ENCODE results near the gene HMX2.
"Not testable (repeated sequence)": the region's sequence is repeated elsewhere in the genome, so short reads cannot be mapped to it uniquely, and the experiment has no call there.

The HMX2 gene

DNA sequence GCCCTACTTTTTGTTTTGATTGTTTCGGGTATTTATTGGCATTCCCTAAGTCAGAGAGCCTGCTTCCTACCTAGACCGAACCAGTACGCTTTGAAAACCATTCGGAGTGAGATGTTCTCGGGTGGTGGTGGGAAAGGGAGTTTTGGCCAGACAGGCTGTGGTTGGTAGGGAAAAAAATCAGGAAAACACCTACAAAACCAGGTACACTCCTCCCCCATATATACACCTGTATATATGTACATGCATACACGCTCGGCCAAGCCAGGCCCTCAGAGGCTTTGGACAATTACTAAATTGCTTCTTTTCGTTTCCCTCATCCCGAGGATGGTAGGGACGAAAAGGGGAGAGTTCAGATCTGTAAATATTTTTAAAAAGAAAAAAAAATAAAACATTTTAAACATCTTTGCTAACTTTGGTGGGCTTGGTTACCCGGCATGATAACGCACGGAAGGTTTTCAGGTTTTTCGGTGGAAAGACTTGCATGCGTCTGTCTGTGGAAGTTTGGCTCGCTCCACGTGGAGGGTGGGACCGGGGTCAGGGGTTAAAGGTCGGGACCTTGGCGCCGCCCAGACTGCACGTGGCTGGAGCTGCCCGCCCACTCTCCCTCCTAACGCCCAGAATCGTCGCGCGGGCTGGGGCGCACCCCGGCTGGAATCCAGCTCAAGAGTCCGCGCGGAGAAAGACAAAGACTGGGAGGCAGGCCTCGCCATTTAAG is 2.5 kb downstream of the HMX2 start:
- DNase-seq (ENCODE audit: low read depth in 1 of 2, low spot score in 1 of 2): no peak

DNA sequence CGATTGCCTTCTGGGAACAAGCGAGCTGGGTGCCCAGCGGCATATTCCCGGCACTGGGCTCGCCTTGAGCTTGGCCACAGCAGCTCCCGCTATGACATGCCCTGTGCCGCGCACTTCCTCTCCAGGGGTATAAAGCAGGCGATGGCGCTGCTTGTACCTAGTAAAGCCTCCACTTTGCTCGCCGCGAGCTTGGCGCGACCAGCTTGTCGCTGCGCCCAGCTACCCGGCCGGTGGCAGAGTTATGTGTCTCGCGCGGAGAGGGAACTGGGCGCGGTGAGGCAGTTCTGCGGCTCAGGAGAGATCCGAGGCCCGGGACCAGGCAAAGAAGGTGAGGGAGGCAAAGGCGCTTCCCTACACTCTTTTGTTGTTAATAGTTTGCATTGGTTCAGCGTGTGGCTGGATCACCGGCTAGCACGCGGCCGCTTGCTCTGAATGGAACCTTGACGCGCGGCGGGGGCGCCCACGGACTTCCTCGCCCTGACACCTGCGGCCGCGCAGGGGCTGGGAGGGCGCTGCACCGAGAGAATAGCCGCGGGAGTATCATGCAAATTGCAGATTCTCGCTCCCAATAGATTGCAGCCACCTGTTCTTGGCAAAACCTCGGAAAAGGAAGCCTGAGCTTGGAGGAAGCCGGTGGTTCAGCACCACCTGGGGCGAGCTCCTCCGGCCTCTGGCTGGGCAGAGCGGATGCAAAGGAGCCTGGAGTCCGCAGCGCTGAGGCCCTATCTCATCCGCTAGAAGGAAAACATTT is 3.2 kb downstream of the HMX2 start:
- DNase-seq (ENCODE audit: low read depth in 1 of 2, low spot score in 1 of 2): no peak

DNA sequence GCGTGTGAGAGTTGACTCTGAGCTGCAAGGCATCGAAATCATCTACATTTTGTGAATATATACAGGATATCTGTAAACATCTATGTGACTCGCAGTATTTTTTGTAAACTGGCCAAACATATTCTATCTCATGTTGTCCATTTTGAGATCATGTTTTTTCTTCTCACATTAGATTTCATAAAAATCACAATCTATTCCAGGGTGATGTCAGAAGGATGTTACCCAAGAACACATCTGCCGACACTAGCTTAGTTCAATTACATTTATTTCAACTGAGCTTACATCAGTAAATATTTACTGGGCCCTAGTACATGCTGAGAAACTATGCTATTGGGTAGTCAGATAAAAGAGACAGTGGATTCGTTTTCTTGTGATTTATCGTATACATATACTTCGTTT is 3.8 kb downstream of the HMX2 start:
- no peak for DNase-seq (ENCODE audit: low read depth in 1 of 2, low spot score in 1 of 2)

DNA sequence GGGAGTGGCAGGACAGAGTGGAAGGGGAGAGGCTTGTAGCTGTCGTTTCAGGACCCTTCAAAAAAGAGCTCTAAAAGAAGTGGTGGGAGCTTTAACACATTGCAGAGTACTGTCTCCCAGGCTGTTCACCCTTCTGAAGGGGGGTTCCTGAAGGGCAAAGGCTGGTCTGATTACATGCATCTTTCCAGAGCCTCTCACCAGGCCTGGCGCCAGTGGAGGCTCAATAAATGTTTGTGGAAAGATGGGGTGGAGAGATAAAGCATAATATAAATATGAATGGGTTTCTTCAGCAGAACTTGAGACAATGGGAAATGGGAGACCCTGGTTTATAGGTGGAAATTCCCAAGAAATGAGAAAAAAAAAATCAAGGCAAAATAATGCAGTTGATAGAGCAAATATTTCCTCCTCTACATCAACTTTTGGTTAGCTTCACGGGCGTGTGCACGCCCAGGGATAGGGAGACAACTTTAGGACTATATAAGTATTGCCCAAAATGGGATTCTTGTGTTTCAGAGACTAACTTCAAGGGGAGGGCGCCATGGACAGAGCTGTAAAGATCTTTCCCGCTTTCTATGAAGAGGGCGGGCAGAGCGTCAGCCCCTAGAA is 5.7 kb downstream of the HMX2 start:
- no peak for DNase-seq (ENCODE audit: low read depth in 1 of 2, low spot score in 1 of 2)

DNA sequence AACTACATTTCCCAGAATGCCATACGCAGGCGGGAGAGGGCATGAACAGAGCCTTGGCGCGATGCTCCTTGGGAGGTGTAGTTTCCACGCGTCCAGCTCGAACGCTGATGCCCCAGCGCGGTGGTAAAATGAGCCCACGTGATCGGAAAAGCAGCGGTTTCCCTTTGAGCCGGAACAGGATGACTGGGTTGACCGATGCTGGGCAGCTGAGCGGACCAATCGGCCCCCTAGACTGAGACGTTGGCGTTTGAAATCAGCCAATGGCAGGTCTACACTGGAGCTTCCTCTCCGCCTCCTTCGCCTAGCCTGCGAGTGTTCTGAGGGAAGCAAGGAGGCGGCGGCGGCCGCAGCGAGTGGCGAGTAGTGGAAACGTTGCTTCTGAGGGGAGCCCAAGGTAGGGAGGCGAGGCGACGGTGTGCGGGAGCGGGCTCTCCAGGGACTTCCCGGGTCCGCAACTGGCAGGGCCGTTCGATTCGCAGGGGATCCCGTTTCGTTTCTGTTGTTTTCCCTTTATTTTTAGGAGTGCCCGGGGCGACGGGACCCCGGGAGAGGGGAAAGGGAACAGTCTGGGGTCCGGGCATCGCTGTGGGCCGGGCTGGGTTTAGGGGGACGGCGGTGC is 6.3 kb downstream of the HMX2 start, which contains the start of gene BUB3:
Gene BUB3, plus strand, starts transcription at position 311 of the 619 bp plus-strand sequence. CDS start 516 bp downstream, outside the sequence.
- DNase-seq (ENCODE audit: low read depth in 1 of 2, low spot score in 1 of 2): peak; percentile 82 to 90

DNA sequence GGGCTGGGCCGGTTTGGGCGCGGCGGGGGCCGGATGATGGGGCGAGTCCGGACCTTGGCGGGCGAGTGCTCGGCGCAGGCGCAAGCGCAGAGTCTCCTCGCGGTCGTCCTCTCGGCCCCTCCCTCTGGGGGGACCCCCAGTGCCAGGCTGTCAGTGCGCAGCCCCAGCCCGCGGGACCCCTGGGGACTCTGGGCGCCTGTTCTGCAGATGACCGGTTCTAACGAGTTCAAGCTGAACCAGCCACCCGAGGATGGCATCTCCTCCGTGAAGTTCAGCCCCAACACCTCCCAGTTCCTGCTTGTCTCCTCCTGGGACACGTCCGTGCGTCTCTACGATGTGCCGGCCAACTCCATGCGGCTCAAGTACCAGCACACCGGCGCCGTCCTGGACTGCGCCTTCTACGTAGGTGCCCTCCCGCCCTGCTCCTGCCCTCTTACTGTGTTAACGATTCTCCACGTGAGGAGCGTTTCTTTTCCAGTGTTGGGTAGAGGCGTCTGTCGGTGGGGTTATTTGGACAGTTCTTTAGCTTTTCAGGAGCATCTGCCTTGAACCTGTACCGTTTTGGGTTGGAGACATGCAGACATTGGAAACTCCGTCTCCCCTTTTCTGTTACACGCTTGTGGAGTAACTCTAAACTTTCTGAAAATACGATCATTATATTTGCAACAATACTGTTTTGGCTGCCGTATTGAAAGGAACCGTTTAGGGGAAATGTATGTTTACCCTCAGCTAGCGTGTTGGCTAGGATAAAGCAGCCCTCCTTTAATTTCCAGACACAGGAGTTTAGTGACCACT is 7.0 kb downstream of the HMX2 start:
- no peak for DNase-seq (ENCODE audit: low read depth in 1 of 2, low spot score in 1 of 2)

DNA sequence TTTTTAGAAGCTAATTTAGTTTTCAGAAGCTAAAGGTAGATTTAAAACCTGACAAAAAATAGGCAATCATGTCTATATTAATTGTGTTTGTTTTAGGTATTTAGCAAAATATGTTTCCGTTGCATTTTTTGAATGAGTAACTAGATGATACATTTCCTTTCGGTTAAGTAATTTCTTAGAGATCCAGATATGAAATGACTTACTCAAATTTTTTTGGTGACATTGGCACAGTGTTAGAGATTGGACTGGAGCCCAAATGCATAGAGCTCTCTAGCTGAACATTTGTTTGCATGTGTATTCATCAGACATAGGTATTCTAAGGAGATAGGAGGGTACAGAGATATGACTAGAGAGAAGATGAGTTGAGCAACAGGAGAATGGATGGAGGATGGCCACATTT is 8.1 kb downstream of the HMX2 start:
- DNase-seq (ENCODE audit: low read depth in 1 of 2, low spot score in 1 of 2): no peak

DNA sequence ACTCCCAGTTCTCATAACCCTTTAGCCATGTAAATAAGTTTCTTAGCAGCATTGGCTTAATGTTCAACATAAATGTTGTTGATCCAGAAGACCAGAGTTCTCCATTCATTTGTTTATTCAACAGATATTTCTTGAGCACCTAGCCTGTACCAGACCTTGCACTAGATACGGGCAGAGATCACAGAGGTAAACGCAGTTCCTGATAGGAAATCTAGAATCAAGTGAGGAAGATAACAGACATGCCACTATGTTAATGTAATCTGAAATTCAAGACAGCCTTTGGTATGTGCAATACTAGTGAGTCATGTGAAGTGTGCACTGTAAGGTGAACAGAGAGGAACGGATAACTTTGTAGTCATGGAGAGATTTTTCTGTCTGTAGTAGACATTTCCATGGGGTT is 9.3 kb downstream of the HMX2 start:
- no peak for DNase-seq (ENCODE audit: low read depth in 1 of 2, low spot score in 1 of 2)

DNA sequence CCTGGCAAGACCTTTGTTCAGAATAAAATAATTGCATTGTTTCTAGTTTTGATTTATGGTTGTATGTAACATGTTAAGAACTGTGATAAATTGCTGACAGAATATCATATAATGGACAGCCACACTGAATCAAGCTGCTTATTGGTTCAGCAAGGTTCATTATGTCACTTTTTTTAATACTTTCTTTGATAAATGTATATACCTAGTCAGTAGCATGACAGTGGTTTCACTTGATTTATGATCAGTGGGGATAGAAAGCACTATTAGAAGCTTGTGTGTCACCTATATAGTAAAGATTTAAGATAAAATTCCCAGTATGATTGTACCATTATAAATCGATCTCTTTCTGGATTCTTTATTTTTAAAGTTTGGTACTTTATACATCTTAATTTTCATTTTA is 10.7 kb downstream of the HMX2 start:
- no peak for DNase-seq (ENCODE audit: low read depth in 1 of 2, low spot score in 1 of 2)

DNA sequence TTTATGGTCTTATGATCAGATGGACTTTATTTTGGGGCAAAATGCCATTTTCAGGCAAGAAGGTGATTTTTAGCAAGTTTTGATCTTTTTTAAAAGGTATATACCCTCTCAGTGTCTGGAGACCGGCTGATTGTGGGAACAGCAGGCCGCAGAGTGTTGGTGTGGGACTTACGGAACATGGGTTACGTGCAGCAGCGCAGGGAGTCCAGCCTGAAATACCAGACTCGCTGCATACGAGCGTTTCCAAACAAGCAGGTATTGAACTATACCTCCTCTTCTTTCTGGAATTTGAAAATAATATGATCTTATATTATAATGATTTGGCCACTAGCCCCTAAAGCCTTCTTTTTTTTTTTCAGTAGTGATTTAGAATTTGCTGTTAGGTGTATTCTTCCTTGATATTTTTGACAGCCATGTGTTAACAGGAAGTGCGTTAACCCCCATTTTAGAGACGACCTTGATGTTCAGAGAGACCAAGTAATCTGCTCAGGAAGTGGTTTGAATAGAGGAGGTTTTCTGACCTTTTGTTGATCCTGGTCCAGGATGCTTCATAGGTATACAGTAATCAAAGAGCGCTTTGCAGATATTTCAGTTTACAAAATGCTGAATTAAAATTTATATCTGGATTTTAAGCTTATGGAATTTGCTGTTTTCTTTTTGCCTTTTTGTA is 12.5 kb downstream of the HMX2 start:
- DNase-seq (ENCODE audit: low read depth in 1 of 2, low spot score in 1 of 2): no peak

DNA sequence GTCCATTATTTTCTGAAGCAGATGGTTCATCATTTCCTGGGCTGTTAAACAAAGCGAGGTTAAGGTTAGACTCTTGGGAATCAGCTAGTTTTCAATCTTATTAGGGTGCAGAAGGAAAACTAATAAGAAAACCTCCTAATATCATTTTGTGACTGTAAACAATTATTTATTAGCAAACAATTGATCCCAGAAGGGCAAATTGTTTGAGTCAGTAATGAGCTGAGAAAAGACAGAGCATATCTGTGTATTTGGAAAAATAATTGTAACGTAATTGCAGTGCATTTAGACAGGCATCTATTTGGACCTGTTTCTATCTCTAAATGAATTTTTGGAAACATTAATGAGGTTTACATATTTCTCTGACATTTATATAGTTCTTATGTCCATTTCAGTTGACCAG is 16.4 kb downstream of the HMX2 start:
- DNase-seq (ENCODE audit: low read depth in 1 of 2, low spot score in 1 of 2): no peak

DNA sequence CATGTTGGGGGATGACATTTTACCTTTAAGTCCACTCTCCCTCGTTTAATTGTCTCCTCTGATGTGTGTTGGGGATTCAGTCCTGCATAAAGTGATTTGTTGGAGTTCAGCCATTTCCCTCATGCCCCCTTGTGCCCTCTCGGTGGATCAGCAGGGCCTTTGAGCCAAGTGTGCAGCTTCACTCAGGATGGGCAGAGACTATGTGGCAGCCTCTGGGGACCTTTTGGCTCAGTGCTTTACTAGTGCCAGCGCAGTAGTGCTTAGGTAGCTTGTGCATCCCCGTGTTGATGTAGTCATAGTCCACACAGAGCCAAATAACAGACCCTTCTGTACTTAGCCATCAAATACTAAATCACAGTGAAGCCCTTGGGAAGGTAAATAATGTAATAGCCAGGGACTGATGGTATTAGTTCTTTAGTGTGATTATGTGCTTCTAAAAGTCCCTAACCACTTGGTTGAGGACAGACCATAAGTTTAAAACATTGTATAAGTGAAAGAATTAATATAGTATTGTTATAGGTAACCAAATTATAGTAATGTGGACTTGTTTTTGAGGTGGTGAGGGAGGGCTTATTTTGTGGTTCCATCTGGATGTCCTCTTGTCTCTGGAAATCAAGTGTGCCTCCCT is 17.6 kb downstream of the HMX2 start:
- DNase-seq (ENCODE audit: low read depth in 1 of 2, low spot score in 1 of 2): no peak

DNA sequence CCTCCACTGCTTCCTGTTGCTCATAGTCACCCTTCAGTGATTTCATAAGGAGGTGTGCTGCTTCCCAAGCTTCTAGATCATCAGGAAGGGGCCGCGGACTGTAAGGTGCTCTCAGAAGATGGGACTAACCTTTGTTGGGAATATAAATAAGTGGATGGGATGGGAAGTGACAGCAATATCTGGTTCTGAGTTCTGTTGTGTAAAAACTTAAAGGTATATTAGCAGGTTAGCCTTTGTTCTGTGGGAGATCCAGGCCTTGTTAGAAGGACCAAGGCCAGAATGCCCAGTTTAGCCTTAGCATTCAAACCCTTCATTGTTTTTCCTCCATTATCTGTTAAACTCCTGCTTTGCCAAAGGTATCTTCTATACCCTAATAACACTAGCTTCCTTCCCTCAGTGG is 18.7 kb downstream of the HMX2 start:
- DNase-seq (ENCODE audit: low read depth in 1 of 2, low spot score in 1 of 2): no peak

DNA sequence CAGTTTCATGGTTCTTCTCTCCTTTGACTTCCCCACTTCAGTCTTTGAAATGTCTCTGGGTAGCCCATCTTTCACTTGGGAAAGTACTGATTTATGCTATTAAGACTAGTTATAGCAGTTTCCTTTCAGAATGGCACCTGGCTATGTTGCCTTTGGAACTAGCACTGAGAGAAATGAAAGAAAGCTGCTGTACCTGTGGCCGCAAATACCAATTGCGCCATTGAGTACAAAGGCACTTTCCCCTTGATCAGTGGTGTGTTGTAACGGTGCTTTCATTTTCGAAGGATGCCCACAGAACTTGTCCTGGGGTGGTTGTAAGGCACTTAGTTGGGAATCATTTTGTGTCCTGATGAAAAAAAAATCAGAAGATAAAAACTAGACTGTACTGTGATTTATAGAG is 23.0 kb downstream of the HMX2 start:
- DNase-seq (ENCODE audit: low read depth in 1 of 2, low spot score in 1 of 2): no peak

DNA sequence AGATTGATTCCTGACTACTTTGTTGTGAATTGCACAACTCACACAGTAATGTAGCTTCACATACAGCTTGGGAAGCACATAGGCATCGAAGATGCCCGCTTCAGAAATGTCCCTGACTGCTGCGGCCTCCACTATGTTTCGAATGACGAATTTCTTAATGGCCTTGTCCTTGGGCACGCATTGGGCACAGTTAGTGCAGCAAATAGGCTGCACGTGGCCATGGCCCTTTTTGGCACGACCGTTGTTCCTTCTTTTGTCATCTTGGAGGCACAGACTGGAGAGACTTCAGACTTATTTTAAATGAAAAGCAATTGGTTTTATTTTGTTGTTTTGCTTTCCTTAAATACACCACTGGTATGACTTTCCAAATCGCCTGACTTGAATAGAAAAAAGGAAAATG is 23.7 kb downstream of the HMX2 start:
- not testable (repeated sequence) for DNase-seq (ENCODE audit: low read depth in 1 of 2, low spot score in 1 of 2)

DNA sequence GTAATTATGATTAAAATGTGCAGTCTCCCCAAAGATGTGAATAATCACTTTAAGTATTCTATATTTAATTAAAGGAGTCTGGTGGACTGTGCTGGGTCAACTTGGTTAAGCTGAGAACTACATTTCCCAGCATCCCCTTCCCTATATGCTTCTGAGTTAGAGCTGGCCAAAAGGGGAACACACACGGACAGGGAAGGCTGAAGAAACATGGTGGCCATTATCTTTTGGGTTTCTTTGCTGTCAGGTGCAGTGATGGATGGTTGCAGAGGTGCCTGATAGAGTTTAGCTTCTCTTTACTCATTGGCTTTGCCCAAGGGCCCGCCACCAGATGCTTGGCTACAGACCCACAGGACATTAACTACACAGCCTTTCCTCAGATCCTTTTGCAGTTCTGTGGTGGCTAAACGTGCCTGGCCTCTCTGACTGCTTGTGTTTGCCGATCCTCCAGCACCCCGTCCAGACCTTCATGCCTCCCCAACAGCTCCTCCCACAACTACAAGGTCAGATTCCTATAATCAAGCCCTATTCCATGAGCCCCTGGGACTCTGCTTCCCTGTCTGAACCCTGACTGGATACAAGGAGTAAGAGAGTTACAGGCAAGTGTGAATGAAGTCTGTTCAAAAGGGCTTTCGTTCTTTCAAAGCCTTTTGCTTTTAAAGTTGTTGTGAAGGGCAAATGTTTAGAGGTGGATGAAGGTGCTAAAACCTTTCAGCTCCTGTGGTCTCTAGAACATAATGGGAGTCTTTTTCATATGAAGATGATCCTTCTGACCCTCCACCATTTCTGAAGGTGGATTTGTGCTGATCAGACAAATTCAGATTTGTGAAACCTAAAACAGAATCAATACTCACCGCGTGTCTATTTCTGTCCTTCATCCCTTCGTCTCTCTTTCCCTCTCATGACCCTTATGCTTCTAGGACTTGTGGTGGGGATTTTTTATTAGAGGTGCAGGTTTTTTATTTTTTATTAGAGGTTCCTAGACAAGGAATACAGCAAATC is 27.8 kb downstream of the HMX2 start:
- DNase-seq (ENCODE audit: low read depth in 1 of 2, low spot score in 1 of 2): no peak

DNA sequence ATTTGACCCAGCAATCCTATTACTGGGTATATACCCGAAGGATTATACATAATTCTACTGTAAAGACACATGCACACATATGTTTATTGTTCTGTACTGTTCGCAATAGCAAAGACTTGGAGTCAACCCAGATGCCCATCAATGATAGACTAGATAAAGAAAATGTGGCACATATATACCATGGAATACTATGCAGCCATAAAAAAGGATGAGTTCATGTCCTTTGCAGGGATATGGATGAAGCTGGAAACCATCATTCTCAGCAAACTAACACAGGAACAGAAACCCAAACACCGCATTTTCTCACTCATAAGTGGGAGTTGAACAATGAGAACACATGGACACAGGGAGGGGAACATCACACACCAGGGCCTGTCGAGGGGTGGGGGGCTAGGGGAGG is 30.5 kb downstream of the HMX2 start:
- DNase-seq (ENCODE audit: low read depth in 1 of 2, low spot score in 1 of 2): not testable (repeated sequence)

DNA sequence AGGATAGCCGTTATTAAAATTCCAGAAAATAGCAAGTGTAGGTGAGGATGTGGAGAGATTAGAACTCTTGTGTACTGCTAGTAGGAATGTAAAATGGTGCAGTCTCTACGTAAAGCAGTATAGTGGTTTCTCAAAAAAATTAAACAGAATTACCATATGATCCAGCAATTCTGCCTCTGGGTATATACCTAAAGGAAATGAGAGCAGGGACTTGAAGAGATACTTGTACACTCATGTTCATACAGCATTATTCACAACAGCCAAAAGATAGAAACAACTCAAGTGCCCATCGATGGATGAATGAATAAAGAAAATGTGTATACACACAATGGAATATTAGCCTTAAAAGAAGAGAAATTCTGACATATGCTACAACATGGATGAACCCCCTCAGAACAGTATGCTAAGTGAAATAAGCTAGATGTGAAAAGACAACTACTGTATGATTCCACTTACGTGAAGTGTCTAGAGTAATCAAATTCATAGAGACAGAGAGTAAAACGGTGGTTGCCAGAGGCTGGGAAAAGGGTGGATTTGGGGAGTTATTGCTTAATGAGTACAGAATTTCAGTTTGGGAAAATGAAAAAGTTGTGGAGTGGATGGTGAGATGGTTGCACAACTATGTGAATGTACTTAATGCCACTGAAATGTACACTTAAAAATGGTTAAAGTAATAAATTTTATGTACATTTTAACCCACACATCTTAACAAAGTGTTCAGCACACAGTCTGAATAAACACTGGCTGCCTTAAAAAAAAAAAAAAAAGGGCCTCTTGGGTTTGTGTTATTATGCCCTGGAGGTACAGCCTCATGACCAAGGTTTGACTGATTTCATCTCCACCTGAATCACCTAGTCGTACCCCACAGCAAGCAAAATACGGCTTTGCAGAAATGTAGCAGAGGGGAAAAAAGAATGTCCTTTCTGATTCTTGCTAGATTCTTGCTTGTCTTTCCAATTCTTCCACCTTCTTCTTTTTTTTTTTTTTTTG is 32.5 kb downstream of the HMX2 start:
- no peak for DNase-seq (ENCODE audit: low read depth in 1 of 2, low spot score in 1 of 2)

All from activated T-helper 1 cell treated with anti-CD3 and anti-CD28 coated beads, Interleukin-2, amount 50 U/mL, for 16 hours (primary cell).